CD4-positive, alpha-beta T cell treated with Interleukin-17A for 4 hours (primary cell): ENCODE data around the gene SIGLEC14.

Source experiments
- DNase-seq: peaks from one replicate; pipeline ENCODE4 v3.0.0-alpha.2; 2020; ENCODE audit warnings: mixed read lengths

The SIGLEC14 gene

DNA sequence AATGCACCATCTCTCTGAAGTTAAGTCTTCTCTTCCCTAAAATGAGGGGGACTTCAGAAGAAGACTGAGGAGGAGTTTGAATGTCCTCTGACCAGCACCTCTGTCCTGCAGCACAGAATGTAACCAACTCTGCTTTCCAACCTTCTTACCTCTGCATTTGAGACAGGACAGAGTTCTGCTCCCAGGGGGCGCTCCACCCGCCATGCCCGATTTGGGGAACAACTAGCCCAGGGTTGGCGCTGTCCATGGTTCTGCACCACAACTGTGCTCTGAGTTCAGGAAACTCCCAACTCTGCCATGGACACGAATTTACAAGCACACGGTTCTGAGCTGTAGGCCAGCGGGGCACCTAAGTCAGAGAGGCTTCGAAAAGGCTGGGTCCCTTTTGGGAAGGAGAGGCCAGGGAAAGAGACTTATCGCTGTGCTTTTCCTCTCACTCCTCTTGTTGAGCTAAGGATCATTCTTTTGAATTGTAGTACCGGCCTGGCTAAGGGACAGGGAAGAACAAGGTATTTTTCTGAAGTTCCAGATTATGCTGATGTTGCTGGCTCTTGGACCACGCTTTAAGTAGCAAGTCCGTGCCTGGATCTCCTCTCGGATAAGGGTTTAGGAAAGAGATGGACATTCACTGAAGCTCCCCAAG is 38.6 kb downstream of the SIGLEC14 start:
- DNase-seq: peak; percentile 66

DNA sequence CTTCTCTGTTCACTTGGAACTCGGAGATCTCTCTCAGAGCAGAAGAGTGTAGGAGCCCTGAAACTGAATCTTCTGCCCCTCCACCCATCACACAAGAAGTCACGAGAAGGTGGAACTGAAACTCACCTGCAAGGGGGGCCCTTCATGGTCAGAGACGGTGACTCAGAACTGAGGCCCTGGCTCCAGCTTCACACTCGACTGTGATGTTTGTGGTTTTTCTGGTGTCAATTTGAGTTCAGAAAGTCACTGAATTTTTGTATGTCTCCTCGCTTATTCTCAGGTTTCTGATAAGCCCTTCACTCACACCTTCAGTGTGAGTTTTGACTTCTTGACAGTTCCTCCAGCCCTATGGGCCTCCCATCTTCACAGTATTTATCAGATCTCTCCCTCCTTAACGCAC is 39.5 kb downstream of the SIGLEC14 start:
- DNase-seq: no peak

DNA sequence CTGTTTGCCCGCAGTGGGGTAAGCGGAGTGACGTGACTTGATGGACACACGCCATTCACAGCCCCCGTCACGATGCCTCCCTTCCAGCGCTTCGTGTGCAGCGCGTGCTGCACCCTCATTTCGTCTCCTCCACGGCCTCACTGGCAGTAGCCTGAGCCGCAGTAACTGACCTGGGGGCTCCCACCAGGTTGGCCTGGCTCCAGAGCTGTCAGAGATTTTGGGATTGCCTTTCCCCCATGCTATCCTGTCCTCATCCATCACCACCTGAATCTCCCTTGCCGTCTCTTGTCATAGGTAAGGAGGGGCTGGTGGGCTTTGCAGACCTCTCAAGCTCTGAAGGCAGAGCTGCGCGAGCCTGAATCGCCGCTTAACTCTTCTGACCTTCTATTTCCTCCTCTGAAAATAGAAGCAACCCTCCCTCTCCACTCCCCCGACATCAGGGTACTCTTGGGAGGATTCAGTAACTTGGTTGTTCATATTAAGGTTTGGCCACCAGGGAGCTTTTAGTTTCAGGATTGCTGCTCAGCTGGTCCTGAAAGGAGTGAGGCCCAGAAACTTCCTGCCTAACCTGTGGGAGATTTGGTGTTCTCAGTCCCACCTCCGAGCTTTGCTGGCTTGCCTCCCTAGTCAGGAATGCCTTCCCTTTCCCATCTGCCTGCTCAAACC is 44.3 kb downstream of the SIGLEC14 start:
- no peak for DNase-seq

DNA sequence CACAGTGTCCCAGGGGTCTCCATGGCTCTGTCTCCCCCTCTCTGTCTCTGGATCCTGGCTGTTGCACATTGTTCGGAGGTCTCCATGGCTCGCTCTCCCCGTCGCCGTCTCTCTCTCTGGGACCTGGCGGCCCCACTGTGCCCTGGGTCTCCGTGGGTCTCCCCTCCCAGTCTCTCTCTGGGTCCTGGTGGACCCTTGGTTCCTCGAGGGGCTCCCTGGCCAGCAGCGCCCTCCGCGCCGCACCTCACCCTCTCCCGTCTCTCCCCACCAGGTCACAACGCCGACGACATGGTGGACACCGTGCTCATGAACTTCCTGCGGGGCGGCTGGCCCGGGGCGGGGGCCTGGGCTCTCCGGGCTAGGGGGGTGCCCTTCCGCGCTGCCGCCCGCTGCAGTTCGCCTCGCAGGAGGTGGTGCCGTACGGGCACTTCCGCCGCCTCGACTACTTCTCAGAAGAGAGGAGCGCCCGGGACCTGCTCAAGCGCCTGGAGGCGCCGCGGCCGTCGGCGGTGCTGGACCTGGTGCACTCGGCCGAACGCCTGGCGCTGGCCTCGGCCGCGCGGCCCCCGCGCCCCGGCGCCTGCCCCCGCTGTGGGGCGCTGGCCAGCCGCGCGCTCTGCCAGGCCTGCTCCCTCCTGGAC is 45.6 kb downstream of the SIGLEC14 start:
- DNase-seq: no peak

DNA sequence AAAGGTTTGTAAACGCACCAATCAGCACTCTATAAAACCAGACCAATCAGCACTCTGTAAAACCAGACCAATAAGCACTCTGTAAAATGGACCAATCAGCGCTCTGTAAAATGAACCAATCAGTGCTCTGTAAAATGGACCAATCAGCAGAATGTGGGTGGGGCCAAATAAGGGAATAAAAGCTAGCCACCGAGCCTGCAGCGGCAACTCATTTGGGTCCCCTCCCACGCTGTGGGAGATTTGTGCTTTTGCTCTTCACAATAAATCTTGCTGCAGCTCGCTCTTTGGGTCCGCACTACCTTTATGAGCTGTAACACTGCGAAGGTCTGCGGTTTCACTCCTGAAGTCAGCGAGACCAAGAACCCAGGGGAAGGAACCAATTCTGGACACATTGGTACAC is 47.5 kb downstream of the SIGLEC14 start:
- no peak for DNase-seq

DNA sequence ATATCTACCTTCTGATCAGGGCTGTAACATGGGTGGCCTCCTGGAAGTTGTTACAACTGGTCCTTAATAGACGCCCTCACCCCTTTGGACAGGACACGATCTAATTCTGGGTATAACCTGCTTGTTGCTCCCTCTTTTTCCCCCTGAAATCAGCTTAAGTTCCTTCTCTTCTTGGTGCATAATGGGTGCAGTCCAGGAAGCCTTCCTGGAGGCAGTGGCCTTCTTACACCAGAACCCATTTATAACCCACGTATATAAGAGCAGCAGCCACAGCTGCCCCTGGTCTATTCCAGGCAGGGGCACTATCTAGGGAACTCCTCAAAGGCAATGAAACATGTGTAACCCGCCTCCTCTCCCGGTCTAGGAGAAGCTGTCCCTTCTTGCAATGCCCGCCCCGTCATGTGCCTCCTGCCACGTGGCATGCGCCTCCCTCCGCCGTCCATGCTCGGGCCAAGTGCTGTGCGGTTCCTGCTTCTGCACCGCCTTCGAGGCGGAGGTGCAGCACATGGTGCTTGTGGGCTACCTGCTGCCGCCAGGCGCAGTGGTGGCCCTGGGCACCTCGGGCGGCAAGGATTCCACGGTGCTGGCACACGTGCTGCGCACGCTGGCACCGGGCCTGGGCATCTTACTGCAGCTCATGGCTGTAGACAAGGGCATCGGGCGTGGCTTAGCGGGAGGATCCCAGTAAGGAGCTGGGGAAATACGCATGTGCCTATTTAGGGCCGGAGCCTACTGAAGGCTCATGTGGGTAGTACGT is 48.3 kb downstream of the SIGLEC14 start:
- no peak for DNase-seq

DNA sequence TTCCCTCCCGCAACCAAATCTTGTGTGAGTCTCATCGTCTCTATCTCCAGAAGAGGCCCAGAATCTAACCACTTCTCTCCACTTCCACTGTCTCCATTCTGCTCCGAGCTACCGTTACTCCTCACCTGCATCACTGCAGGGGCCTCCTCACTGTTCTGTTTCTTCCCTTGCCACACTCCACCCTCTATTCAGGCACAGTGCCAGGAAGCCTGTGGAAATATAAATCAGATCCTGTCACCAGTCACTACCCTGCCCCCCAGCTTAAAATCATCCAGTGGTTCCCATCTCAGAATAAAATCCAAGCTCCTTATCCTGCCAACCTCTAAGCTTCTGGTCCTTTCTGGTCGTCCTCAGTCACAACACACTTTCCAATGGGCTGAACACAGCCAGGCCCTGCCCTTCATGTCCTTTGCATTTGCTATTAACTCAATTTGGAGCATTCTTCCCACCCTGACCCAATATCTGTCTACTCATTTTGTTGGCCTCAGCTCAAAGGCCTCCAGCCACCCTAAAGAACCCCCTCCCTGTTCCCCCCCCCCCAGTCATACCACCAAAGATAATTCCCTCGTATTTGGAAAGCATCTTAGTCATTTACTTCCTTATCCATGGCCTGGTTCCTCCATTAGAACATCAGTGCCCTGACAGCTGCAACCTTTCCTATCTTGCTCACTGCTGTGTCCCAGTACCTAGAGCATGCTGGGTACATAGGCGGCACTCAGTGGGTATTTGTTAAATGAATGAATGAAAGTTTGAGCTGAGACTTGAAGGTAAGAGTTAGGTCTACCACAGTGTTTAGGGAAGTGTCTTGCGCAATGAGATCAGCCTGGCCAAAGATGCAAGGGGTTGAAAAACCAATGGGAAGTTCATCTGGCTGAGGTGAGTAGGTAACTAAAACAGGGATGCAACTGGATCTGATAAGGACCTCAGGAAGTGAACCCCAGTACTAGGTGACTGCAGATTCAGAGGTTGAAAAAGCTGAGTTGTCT is 51.1 kb downstream of the SIGLEC14 start:
- DNase-seq: no peak

DNA sequence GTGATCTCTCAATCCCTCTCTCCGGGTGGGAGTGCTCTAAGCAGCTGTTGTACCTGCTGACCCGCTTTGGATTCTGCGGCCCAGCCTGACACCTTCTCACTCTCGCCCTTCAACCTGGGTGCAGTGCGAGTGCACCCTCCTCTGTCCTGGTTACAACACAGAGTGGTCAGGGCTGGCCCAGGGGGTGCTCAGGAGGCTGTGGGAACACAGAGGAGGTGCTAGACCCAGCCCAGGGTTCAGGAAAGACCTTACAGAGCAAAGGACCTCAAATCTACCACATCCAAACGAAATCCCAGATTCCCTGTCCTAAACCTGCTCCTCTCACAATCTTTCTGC is 51.9 kb downstream of the SIGLEC14 start:
- DNase-seq: no peak

DNA sequence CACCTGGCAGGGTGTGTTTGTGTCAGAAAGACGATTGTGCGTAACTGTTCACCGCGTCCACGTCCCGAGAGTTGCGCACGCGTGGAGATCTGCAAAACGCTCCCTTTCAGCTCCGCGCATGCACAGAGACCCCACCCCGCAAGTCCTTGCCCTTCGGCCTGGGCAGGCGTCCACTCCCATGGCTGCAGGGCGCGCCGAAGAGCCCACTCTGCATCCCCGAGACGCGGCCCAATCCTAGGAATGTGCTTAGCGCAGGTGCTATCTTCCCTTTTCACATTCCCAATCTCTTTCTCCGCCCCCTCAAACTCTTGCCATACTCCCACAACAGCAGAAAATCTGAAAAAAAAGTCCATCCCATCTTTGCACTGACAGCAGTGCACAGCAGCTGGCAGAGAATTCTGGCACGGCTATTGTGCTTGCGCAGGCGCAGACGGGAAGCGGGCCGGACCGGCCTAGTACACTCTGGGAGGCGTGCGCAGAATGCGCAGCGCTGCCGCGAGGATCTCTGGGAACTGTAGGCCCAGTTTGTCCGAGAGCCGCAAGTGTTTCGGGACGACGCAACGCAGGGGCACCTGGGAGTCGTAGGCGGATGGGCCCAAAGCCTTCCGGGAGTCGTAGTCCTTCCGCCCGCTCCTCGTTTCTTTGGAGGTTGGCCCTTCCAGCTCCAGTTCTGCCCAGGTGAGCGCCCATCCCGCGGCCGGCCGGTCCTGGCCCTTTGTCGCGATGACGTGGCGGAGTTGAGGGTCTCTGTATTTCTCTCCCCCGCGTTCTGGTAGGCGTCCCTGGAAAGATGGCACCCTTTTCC is 52.5 kb downstream of the SIGLEC14 start:
- DNase-seq: peak; percentile 99

DNA sequence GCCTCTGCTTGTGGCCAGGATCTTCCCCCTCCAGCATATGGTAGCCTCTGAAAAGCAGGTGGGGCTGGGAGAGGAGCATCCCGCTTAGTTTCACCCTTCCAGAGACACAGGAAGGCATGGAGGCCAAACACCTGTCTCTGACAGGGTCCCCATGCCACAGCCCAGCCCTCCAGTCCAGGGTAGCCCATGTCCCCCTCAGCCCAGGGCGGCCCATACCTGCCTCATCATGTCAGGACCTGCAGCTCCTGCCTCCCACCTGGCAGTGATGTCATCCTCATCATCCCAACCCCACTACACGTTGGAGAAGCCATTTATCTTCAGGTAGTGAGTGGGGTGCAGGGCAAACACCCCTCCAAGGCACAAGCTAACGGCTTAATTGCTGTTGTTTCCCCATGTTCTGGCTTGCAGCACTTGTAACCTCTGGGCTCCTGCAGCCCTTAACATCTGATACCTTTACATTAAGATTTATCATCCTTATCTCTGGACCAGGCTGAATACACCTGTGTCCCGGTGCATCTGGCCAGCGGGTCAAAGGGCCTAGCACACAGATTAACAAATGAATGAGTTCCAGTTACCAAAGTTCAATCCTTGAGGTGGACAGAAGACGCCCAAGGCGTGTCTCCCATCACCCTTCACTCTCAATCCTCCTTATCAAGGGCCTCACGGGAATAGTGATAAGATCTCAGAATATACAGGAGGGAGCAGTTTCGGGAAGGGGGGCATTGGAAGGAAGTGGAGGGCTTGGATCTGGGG is 53.3 kb downstream of the SIGLEC14 start:
- no peak for DNase-seq
